HCT116 (cell line): ENCODE data around the gene DIO1. TPM values are rescaled to one million over a fixed set of nuclear protein-coding genes. Genes with fewer than 3 reads are reported as not detected.

Experiments used
- ATAC-seq: fragments of 200-7000 bp; cut with Tn5 transposase; 2 replicates; pipeline ENCODE4 v1.9.1; 2020; ENCODE audit warnings: mild to moderate bottlenecking, moderate library complexity
- BruUV-seq: library from RNA; stranded (reverse); fragments of 400-500 nt; replicated peaks from 2 replicates; lab custom pipeline; 2021; lab: Mats Ljungman, UMichigan
- CTCF ChIA-PET: fragments of 300-600 bp; sonication (Branson Sonifier 250); formaldehyde crosslinking; loops from one replicate; lab custom pipeline; 2021; ENCODE audit warnings: antibody characterized with exemption; lab: Charles Lee
- POLR2A ChIA-PET: fragments of 300-600, 350-600 bp; sonication (Branson Sonifier 250); formaldehyde crosslinking; loops from one replicate; lab custom pipeline; 2021; ENCODE audit warnings: antibody characterized with exemption; lab: Charles Lee
- RAD21 ChIA-PET, 2 experiments: fragments of 300-600 bp; sonication (Branson Sonifier 250); formaldehyde crosslinking; loops; one replicate each; lab custom pipeline; 2023; ENCODE audit warnings: low total read pairs in 2 of 2; ENCODE audit not compliant: uncharacterized antibody in 2 of 2, unreplicated experiment in 2 of 2, low non-redundant PET in 1 of 2; lab: Charles Lee
- DNase-seq: peaks from one replicate; pipeline ENCODE4 v3.0.0-alpha.2; 2010; ENCODE audit warnings: low read depth, low spot score
- H2AFZ ChIP-seq: fragments of 200-600 bp; shearing (Covaris generic), sonication (generic); 2 replicates; pipeline ENCODE4 v1.6.1; 2017; ENCODE audit warnings: low read depth, mixed run types, mixed read lengths, antibody characterized with exemption, low read length; ENCODE audit not compliant: poor library complexity, severe bottlenecking
- H3K27ac ChIP-seq: 2 replicates; pipeline ENCODE4 v1.5.1; 2012; ENCODE audit warnings: low read depth, low read length
- H3K27me3 ChIP-seq: fragments of 200-600 bp; sonication (generic); 2 replicates; pipeline ENCODE4 v1.6.1; 2016; ENCODE audit warnings: mixed run types, low read length, mixed read lengths; ENCODE audit not compliant: insufficient read depth
- H3K36me3 ChIP-seq, 2 experiments: fragments of 200-500 bp in 1 of 2; fragments of 200-600 bp in 1 of 2; sonication (Bioruptor generic) in 1 of 2; sonication (generic) in 1 of 2; 2 replicates each; pipeline versions ENCODE4 v1.5.1 to v1.6.1; 2014 to 2016; ENCODE audit warnings: low read length in 2 of 2, inconsistent platforms in 1 of 2, mixed read lengths in 1 of 2, mixed run types in 1 of 2; ENCODE audit not compliant: insufficient read depth in 2 of 2, control insufficient read depth in 1 of 2
- H3K4me1 ChIP-seq, 2 experiments: fragments of 200-600 bp in 1 of 2; sonication (generic) in 1 of 2; 2 replicates each; pipeline versions ENCODE4 v1.5.1 to v1.6.1; 2012 to 2017; ENCODE audit warnings: low read length in 2 of 2, inconsistent platforms in 1 of 2, mild to moderate bottlenecking in 1 of 2, mixed read lengths in 1 of 2, mixed run types in 1 of 2, moderate library complexity in 1 of 2; ENCODE audit not compliant: insufficient read depth in 2 of 2, control insufficient read depth in 1 of 2
- H3K4me2 ChIP-seq: fragments of 200-600 bp; sonication (generic); 2 replicates; pipeline ENCODE4 v1.6.1; 2017; ENCODE audit warnings: mixed run types, low read length, mixed read lengths
- H3K4me3 ChIP-seq, 2 experiments: fragments of 200-600 bp in 1 of 2; sonication (generic) in 1 of 2; replicated peaks in 1 of 2; 2 replicates each; pipeline ENCODE4 v1.5.1; 2011 to 2016; ENCODE audit warnings: low read length in 2 of 2, control low read depth in 1 of 2, low read depth in 1 of 2, mild to moderate bottlenecking in 1 of 2, mixed read lengths in 1 of 2, mixed run types in 1 of 2
- H3K79me2 ChIP-seq: fragments of 200-600 bp; sonication (generic); 2 replicates; pipeline ENCODE4 v1.6.1; 2017; ENCODE audit warnings: mild to moderate bottlenecking, mixed run types, low read length, moderate library complexity, mixed read lengths; ENCODE audit not compliant: insufficient read depth
- H3K9ac ChIP-seq: fragments of 200-600 bp; sonication (generic); 2 replicates; pipeline ENCODE4 v1.6.1; 2016; ENCODE audit warnings: low read length, mixed read lengths
- H3K9me2 ChIP-seq: fragments of 200-600 bp; sonication (generic), shearing (Covaris generic); 2 replicates; pipeline ENCODE4 v1.6.1; 2017; ENCODE audit warnings: mixed run types, mild to moderate bottlenecking, moderate library complexity; ENCODE audit not compliant: insufficient read depth
- H3K9me3 ChIP-seq, 2 experiments: fragments of 200-500 bp in 1 of 2; fragments of 200-600 bp in 1 of 2; sonication (Bioruptor generic) in 1 of 2; sonication (generic) in 1 of 2; 2 replicates each; pipeline ENCODE4 v1.6.1; 2014 to 2017; ENCODE audit warnings: low read length in 2 of 2, mixed read lengths in 2 of 2, inconsistent platforms in 1 of 2, low read depth in 1 of 2, mild to moderate bottlenecking in 1 of 2, mixed run types in 1 of 2, moderate library complexity in 1 of 2; ENCODE audit not compliant: control insufficient read depth in 1 of 2, insufficient read depth in 1 of 2
- H4K20me1 ChIP-seq: fragments of 200-600 bp; sonication (generic), shearing (Covaris generic); 2 replicates; pipeline ENCODE4 v1.6.1; 2017; ENCODE audit warnings: mixed run types, mild to moderate bottlenecking, moderate library complexity; ENCODE audit not compliant: insufficient read depth
- CEBPB ChIP-seq: IDR thresholded peaks from 2 replicates; pipeline ENCODE4 v1.6.1; 2012; ENCODE audit warnings: low read depth
- CTCF ChIP-seq, 3 experiments: fragments of 200-600 bp in 1 of 3; sonication (generic) in 1 of 3; IDR thresholded peaks in 2 of 3; conservative IDR thresholded peaks in 1 of 3; 2 replicates each; pipeline ENCODE4 v1.5.1; 2012 to 2017; ENCODE audit warnings: low read depth in 2 of 3, low read length in 2 of 3, antibody characterized with exemption in 1 of 3, borderline replicate concordance in 1 of 3, control low read depth in 1 of 3, mild to moderate bottlenecking in 1 of 3, mixed read lengths in 1 of 3, mixed run types in 1 of 3, moderate library complexity in 1 of 3; ENCODE audit not compliant: insufficient read depth in 1 of 3
- ELF1 ChIP-seq: IDR thresholded peaks from 2 replicates; pipeline ENCODE4 v1.6.1; 2012; ENCODE audit warnings: low read depth, borderline replicate concordance
- EZH2phosphoT487 ChIP-seq: fragments of 200-600 bp; IDR thresholded peaks from 2 replicates; pipeline ENCODE4 v1.6.1; 2018; ENCODE audit warnings: antibody characterized with exemption, borderline replicate concordance
- FOSL1 ChIP-seq: IDR thresholded peaks from 2 replicates; pipeline ENCODE4 v1.6.1; 2012; ENCODE audit warnings: low read depth
- JUND ChIP-seq: IDR thresholded peaks from 2 replicates; pipeline ENCODE4 v1.6.1; 2012
- POLR2AphosphoS5 ChIP-seq: IDR thresholded peaks from 2 replicates; pipeline ENCODE4 v1.6.1; 2011; ENCODE audit warnings: mild to moderate bottlenecking, low read depth, low read length, moderate library complexity
- REST ChIP-seq: IDR thresholded peaks from 2 replicates; pipeline ENCODE4 v1.6.1; 2012; ENCODE audit warnings: low read depth
- SIN3A ChIP-seq: IDR thresholded peaks from 2 replicates; pipeline ENCODE4 v1.6.1; 2012; ENCODE audit warnings: low read depth
- SRF ChIP-seq: IDR thresholded peaks from 2 replicates; pipeline ENCODE4 v1.6.1; 2012; ENCODE audit warnings: low read depth
- YY1 ChIP-seq: IDR thresholded peaks from 2 replicates; pipeline ENCODE4 v1.6.1; 2011; ENCODE audit warnings: low read length, low read depth, moderate library complexity, mild to moderate bottlenecking; ENCODE audit not compliant: insufficient replicate concordance; ENCODE audit errors: extremely low read depth
- ZFX ChIP-seq: fragments of 450-650 bp; IDR thresholded peaks from 2 replicates; pipeline ENCODE4 v1.6.1; 2017
- ZNF274 ChIP-seq: fragments of 200-500 bp; sonication (Bioruptor generic); IDR thresholded peaks from 2 replicates; pipeline ENCODE4 v1.6.1; 2014; ENCODE audit warnings: mild to moderate bottlenecking, low read depth, low read length, inconsistent platforms
- intact Hi-C: fragments of 100-400 bp; cut with micrococcal nuclease; formaldehyde crosslinking; loops from 2 replicates; pipeline ENCODE4 v1.10.0; 2022
- total RNA-seq: library from RNA; stranded (reverse); gene quantifications from one replicate; pipeline ENCODE4 v1.2.1, GENCODE V29; 2021; ENCODE audit not compliant: unreplicated experiment

The DIO1 gene
- total RNA-seq, 1 experiment from 2014 or later: not detected

- no peak overlapping the region for H3K4me2 ChIP-seq
- intact Hi-C loops: no loop called here
- no peak overlapping the region for H3K9ac ChIP-seq
- no peak overlapping the region for H2AFZ ChIP-seq
- ChIA-PET RAD21 (no interaction called here), CTCF (no interaction called here), POLR2A (no interaction called here)
- H3K4me1 ChIP-seq: peaks cover under 1 to 17% of the 10 kb centered on the region in 2 experiments; a peak in 3 of 4 replicates
- BruUV-seq: no TSS peak
- H3K79me2 ChIP-seq: no peaks in the 10 kb centered on the region
- H3K4me3 ChIP-seq: no peak overlapping the region
- no peak for DNase-seq
- no peaks in the 10 kb centered on the region for H3K27me3 ChIP-seq
- no peaks in the 10 kb centered on the region for H4K20me1 ChIP-seq
- no peak for ATAC-seq
- H3K9me3 ChIP-seq: no peaks in the 10 kb centered on the region
- no peak for TF ChIP-seq ZFX
- no peak for TF ChIP-seq ELF1
- no peak for TF ChIP-seq CTCF (IDR thresholded peaks at IDR 0.05 in 2 of 3, conservative IDR thresholded peaks at IDR 0.05 in 1 of 3; ENCODE audit: borderline replicate concordance in 1 of 3, insufficient read depth in 1 of 3, low read depth in 2 of 3, low read length in 2 of 3)
- no peak for TF ChIP-seq ZNF274
- no peak for TF ChIP-seq SRF
- TF ChIP-seq EZH2phosphoT487: no peak
- TF ChIP-seq POLR2AphosphoS5: no peak
- TF ChIP-seq YY1: no peak
- TF ChIP-seq FOSL1: no peak
- TF ChIP-seq SIN3A: no peak
- no peak for TF ChIP-seq REST
- no peak for TF ChIP-seq JUND
- no peak for TF ChIP-seq CEBPB
- no peaks in the 10 kb centered on the region for H3K36me3 ChIP-seq
- H3K9me2 ChIP-seq: no peaks in the 10 kb centered on the region
- H3K27ac ChIP-seq: no peak overlapping the region
Observed at GRCh38 chr1:53895421-53895820, 1.4 kb downstream of the DIO1 start.
